ENCODE measurements around the gene ETNPPL. TPM values are rescaled to one million over a fixed set of nuclear protein-coding genes. Genes with fewer than 3 reads are reported as not detected.
A peak's percentile ranks its signal among the peaks of the same experiment; 100 is the strongest.

The ETNPPL gene
- total RNA-seq, 2 donors from 2014 or later, result not detected

DNA sequence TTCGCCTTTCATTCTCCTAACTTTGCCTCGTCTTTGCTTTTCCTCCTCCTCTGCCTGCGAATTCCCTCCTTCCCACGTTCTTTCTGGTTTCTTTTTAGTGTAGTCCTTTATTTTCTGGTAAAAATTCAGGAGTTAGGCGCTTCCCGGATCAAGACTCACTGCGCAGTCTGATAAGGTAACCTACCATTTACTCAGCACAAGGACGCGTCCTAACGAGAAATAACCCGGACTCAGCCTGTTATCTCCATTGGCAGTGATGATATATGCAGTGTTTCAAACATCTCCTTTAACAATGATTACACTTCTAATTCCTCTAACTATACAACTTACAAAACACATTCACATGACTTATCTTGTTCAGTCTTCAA lies 357 bp upstream of the ETNPPL start:
- peak overlapping the region; percentile 29 for H3K4me3 ChIP-seq
- peaks cover 24% of the 10 kb centered on the region for H3K27me3 ChIP-seq
- H3K9ac ChIP-seq (ENCODE audit: low read depth in 2 of 2, low read length in 2 of 2), result no peak overlapping the region
- TF ChIP-seq, protein P1, sequence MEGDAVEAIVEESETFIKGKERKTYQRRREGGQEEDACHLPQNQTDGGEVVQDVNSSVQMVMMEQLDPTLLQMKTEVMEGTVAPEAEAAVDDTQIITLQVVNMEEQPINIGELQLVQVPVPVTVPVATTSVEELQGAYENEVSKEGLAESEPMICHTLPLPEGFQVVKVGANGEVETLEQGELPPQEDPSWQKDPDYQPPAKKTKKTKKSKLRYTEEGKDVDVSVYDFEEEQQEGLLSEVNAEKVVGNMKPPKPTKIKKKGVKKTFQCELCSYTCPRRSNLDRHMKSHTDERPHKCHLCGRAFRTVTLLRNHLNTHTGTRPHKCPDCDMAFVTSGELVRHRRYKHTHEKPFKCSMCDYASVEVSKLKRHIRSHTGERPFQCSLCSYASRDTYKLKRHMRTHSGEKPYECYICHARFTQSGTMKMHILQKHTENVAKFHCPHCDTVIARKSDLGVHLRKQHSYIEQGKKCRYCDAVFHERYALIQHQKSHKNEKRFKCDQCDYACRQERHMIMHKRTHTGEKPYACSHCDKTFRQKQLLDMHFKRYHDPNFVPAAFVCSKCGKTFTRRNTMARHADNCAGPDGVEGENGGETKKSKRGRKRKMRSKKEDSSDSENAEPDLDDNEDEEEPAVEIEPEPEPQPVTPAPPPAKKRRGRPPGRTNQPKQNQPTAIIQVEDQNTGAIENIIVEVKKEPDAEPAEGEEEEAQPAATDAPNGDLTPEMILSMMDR (IDR thresholded peaks at IDR 0.05), result no peak
- intact Hi-C loops (cut with DNase I), result no loop called here
- H3K9me3 ChIP-seq, result no peaks in the 10 kb centered on the region
- DNase-seq, result no peak
- no peaks in the 10 kb centered on the region for H3K36me3 ChIP-seq
- no peak overlapping the region for H3K27ac ChIP-seq
- H3K4me1 ChIP-seq, result no peaks in the 10 kb centered on the region

DNA sequence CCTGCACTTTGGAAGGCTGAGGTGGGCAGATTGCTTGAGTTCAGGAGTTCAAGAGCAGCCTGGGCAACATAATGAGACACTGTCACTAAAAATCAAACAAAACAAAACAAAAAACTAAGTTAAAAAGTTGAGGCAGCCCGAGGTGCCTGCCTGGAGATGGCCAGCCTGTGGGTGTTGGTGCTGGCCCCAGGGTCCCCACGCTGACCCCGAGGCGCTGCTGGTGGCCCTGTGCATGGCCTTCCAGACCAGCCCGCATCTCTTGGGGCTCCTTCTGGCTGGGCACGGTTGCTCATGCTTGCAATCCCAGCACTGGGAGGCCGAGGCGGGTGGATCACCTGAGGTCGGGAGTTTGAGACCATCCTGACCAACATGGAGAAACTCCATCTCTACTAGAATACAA lies 4.4 kb downstream of the ETNPPL start:
- no peak for DNase-seq
- no peak overlapping the region for H3K27ac ChIP-seq
- TF ChIP-seq, protein P1 (IDR thresholded peaks at IDR 0.05), result no peak
- no peak overlapping the region for H3K9ac ChIP-seq (ENCODE audit: low read depth in 2 of 2, low read length in 2 of 2)
- H3K36me3 ChIP-seq, result no peaks in the 10 kb centered on the region
- no peaks in the 10 kb centered on the region for H3K9me3 ChIP-seq
- intact Hi-C loops (cut with DNase I), result no loop called here
- no peak overlapping the region for H3K4me3 ChIP-seq
- peaks cover 24% of the 10 kb centered on the region for H3K27me3 ChIP-seq
- no peaks in the 10 kb centered on the region for H3K4me1 ChIP-seq

DNA sequence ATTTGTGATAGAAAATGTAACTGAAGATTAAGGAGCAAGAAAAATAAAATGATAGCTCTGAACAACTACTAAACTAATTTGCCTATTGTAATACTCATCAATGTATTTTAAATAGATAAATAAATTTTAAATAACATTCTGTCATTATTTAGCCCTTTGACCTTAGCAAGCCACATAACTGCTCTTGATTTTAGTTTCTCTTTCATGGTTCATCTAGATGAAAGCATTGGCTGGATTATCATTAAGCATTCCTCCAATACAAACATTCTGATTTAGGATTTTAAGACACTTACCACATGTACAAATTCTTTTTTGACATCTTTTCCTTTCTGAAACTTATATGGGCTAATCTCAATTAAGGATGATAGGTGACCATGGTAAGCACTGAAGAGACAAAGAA lies 8.5 kb downstream of the ETNPPL start:
- no peak overlapping the region for H3K9ac ChIP-seq (ENCODE audit: low read depth in 2 of 2, low read length in 2 of 2)
- H3K27ac ChIP-seq, result no peak overlapping the region
- intact Hi-C loops (cut with DNase I), result no loop called here
- no peak for DNase-seq
- H3K9me3 ChIP-seq, result no peaks in the 10 kb centered on the region
- H3K27me3 ChIP-seq, result no peaks in the 10 kb centered on the region
- H3K4me1 ChIP-seq, result no peaks in the 10 kb centered on the region
- TF ChIP-seq, protein P1 (IDR thresholded peaks at IDR 0.05), result no peak
- H3K36me3 ChIP-seq, result no peaks in the 10 kb centered on the region
- no peak overlapping the region for H3K4me3 ChIP-seq

DNA sequence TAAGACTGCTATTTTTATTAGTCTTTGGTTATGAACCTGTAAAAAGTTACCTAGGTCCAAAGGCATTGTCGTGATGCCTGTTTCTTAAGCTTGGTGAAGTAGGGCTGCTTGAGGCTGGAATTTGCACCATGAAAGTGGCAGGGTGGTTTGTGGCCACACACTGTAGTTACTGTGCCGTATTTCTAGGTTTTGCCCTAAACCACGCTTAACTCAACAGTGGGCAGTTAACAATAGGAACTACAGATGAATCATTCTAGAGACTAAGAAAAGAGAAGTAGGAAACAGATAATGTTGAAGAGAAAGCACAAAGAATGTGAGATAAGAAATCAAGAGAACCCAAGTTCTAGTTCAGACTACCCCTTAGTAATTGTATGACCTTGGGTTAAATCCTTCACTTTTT lies 11.5 kb downstream of the ETNPPL start:
- no peak for DNase-seq
- Histone ChIP-seq H3K27ac (no peak overlapping the region), H3K4me1 (no peaks in the 10 kb centered on the region), H3K4me3 (no peak overlapping the region), H3K9ac (ENCODE audit: low read depth in 2 of 2, low read length in 2 of 2) (no peak overlapping the region), H3K36me3 (no peaks in the 10 kb centered on the region), H3K27me3 (no peaks in the 10 kb centered on the region), H3K9me3 (no peaks in the 10 kb centered on the region)
- TF ChIP-seq, protein P1 (IDR thresholded peaks at IDR 0.05), result no peak
- intact Hi-C loops (cut with DNase I), result no loop called here

DNA sequence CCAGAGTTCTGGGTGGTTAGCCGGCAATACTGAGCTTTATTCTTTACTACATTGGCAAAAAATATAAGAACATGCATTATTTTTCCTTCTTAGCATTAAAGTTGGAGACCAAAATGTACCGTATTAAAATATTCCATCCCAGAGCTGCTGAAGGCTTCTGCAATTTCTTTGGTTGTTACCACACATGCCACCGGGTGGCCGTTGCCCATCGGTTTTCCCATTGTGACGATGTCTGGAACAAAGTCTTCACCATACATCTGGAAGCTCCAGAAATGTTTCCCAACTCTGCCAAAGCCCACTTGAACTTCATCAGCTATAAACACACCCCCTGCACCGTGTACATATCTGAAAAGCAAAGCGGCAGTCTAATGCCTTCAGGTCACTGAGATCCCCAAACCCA lies 13.7 kb downstream of the ETNPPL start:
- Histone ChIP-seq H3K9me3 (no peaks in the 10 kb centered on the region), H3K27me3 (no peaks in the 10 kb centered on the region), H3K4me1 (no peaks in the 10 kb centered on the region), H3K36me3 (no peaks in the 10 kb centered on the region), H3K4me3 (no peak overlapping the region), H3K9ac (ENCODE audit: low read depth in 2 of 2, low read length in 2 of 2) (no peak overlapping the region), H3K27ac (no peak overlapping the region)
- DNase-seq, result no peak
- TF ChIP-seq, protein P1 (IDR thresholded peaks at IDR 0.05), result no peak
- intact Hi-C loops (cut with DNase I), result no loop called here

DNA sequence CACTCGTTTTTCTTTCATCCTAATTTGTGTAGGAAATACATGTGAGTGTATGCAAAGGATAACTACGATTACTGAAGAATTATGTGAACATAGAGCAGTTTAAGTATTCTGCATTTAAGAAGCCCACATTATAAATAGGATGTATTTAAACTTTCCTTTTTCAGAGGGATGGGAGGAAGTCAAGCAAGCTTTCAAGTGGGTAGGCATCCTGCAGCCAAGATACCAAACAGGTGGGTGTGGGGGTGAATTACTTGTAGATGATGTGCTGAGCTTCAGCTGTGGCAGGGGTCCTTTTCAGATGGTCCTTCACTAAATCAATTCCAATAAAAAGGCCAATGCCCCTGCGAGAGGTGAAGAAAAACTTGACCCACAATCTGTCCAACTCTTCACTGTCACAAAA lies 16.3 kb downstream of the ETNPPL start:
- no peak overlapping the region for H3K4me3 ChIP-seq
- H3K4me1 ChIP-seq, result no peaks in the 10 kb centered on the region
- no peak overlapping the region for H3K27ac ChIP-seq
- TF ChIP-seq, protein P1 (IDR thresholded peaks at IDR 0.05), result no peak
- no peaks in the 10 kb centered on the region for H3K36me3 ChIP-seq
- no peaks in the 10 kb centered on the region for H3K27me3 ChIP-seq
- no peak overlapping the region for H3K9ac ChIP-seq (ENCODE audit: low read depth in 2 of 2, low read length in 2 of 2)
- no peaks in the 10 kb centered on the region for H3K9me3 ChIP-seq
- intact Hi-C loops (cut with DNase I), result no loop called here
- no peak for DNase-seq
